Liver (tissue), 9 donors: ENCODE results near the gene CLCNKB. TPM values are rescaled to one million over a fixed set of nuclear protein-coding genes. Genes with fewer than 3 reads are reported as not detected.

ENCODE experiments used
- DNase-seq: peaks from one replicate; pipeline ENCODE4 v3.0.0-alpha.2; 2017; ENCODE audit warnings: low spot score
- H3K27ac ChIP-seq, 2 donors: one replicate each; pipeline ENCODE4 v1.7.0; 2013; ENCODE audit warnings: inconsistent platforms in 2 of 2, low read length in 2 of 2, control low read depth in 1 of 2, low read depth in 1 of 2, mild to moderate bottlenecking in 1 of 2
- H3K27me3 ChIP-seq, 4 donors: one replicate each; pipeline versions ENCODE4 v1.6.1 to v1.7.0; 2013; ENCODE audit warnings: low read length in 3 of 4, inconsistent platforms in 1 of 4, mild to moderate bottlenecking in 1 of 4, moderate library complexity in 1 of 4; ENCODE audit not compliant: control insufficient read depth in 4 of 4, insufficient read depth in 4 of 4
- H3K36me3 ChIP-seq, 4 donors: one replicate each; pipeline versions ENCODE4 v1.6.1 to v1.7.0; 2013; ENCODE audit warnings: low read length in 3 of 4, mild to moderate bottlenecking in 3 of 4, low read depth in 1 of 4, moderate library complexity in 1 of 4; ENCODE audit not compliant: control insufficient read depth in 4 of 4, insufficient read depth in 3 of 4
- H3K4me1 ChIP-seq, 4 donors: one replicate each; pipeline versions ENCODE4 v1.6.1 to v1.7.0; 2013; ENCODE audit warnings: low read length in 3 of 4, mild to moderate bottlenecking in 3 of 4, moderate library complexity in 1 of 4; ENCODE audit not compliant: control insufficient read depth in 4 of 4, insufficient read depth in 4 of 4
- H3K4me3 ChIP-seq, 3 donors: one replicate each; pipeline versions ENCODE4 v1.6.1 to v1.7.0; 2013; ENCODE audit warnings: low read length in 3 of 3, control low read depth in 1 of 3, low read depth in 1 of 3, mild to moderate bottlenecking in 1 of 3
- H3K9ac ChIP-seq, 2 donors: one replicate each; pipeline ENCODE4 v1.7.0; 2013; ENCODE audit warnings: low read length in 2 of 2, mild to moderate bottlenecking in 2 of 2, moderate library complexity in 2 of 2, control low read depth in 1 of 2, low read depth in 1 of 2
- H3K9me3 ChIP-seq, 4 donors: one replicate each; pipeline versions ENCODE4 v1.6.1 to v1.7.0; 2013; ENCODE audit warnings: low read length in 3 of 4; ENCODE audit not compliant: control insufficient read depth in 4 of 4
- EGR1 ChIP-seq, 2 donors: IDR thresholded peaks; 2 replicates each; pipeline ENCODE4 v1.6.1; 2016 to 2018; ENCODE audit warnings: antibody characterized with exemption in 2 of 2, low read depth in 2 of 2
- FOXA1 ChIP-seq: IDR thresholded peaks from 2 replicates; pipeline ENCODE4 v1.6.1; 2016; ENCODE audit warnings: antibody characterized with exemption
- FOXA2 ChIP-seq: IDR thresholded peaks from 2 replicates; pipeline ENCODE4 v1.6.1; 2016; ENCODE audit warnings: antibody characterized with exemption
- HNF4A ChIP-seq, 2 donors: conservative IDR thresholded peaks; 2 replicates each; pipeline ENCODE4 v1.6.1; 2016; ENCODE audit warnings: antibody characterized with exemption in 2 of 2, mild to moderate bottlenecking in 2 of 2
- HNF4G ChIP-seq: IDR thresholded peaks from 2 replicates; pipeline ENCODE4 v1.6.1; 2016; ENCODE audit warnings: antibody characterized with exemption
- NR2F2 ChIP-seq: IDR thresholded peaks from 2 replicates; pipeline ENCODE4 v1.6.1; 2016; ENCODE audit warnings: antibody characterized with exemption
- RAD21 ChIP-seq, 2 donors: IDR thresholded peaks; 2 replicates each; pipeline ENCODE4 v1.6.1; 2016; ENCODE audit warnings: antibody characterized with exemption in 2 of 2, mild to moderate bottlenecking in 2 of 2
- RXRA ChIP-seq, 2 donors: IDR thresholded peaks; 2 replicates each; pipeline ENCODE4 v1.6.1; 2017 to 2018; ENCODE audit warnings: antibody characterized with exemption in 2 of 2, mild to moderate bottlenecking in 1 of 2
- SP1 ChIP-seq: IDR thresholded peaks from 2 replicates; pipeline ENCODE4 v1.6.1; 2018; ENCODE audit warnings: antibody characterized with exemption, mild to moderate bottlenecking
- TAF1 ChIP-seq: conservative IDR thresholded peaks from 2 replicates; pipeline ENCODE4 v1.6.1; 2016; ENCODE audit warnings: antibody characterized with exemption, mild to moderate bottlenecking
- YY1 ChIP-seq: IDR thresholded peaks from 2 replicates; pipeline ENCODE4 v1.6.1; 2016; ENCODE audit warnings: antibody characterized with exemption, mild to moderate bottlenecking
- WGBS: extraction: QIAGEN DNeasy Blood & Tissue Kit; methylation state at CpG from one replicate; pipeline ENCODE4 v1.1.7; 2013; 5-methylcytosine and 5-hydroxymethylcytosine counted together
- polyA plus RNA-seq, 2 donors: library from polyadenylated mRNA; stranded (reverse) in 1 of 2; unstranded in 1 of 2; fragments of 200-250 nt in 1 of 2; fragments of >200 nt in 1 of 2; fragmentation: Nextera tagmentation in 1 of 2; extraction: Ambion mirVana in 1 of 2; gene quantifications; one replicate each; pipeline versions ENCODE4 v1.2.1 to v1.2.3, GENCODE V29; 2013 to 2015
- total RNA-seq, 2 donors: library from RNA; depleted of rRNA; stranded (reverse); fragments of >200 nt; gene quantifications; one replicate each; pipeline ENCODE4 v1.2.3, GENCODE V29; 2014
- TF ChIP-seq, protein P1 (sequence below): fragments of 150-350 bp; IDR thresholded peaks from 2 replicates; pipeline ENCODE4 v1.5.1; 2017; ENCODE audit warnings: improper control_type of control experiment, low read depth, low read length; ENCODE audit not compliant: missing input control
- TF ChIP-seq, protein P2 (sequence below): IDR thresholded peaks from 2 replicates; pipeline ENCODE4 v1.6.1; 2016; ENCODE audit warnings: antibody characterized with exemption
- TF ChIP-seq, protein P3 (sequence below): IDR thresholded peaks from 2 replicates; pipeline ENCODE4 v1.6.1; 2016; ENCODE audit warnings: antibody characterized with exemption
- TF ChIP-seq, protein P4 (sequence below): IDR thresholded peaks from 2 replicates; pipeline ENCODE4 v1.6.1; 2016; ENCODE audit warnings: antibody characterized with exemption, mild to moderate bottlenecking
- donor health status: healthy.
- donor health status: healthy.
- donor health status: healthy.
- donor health status: healthy.
- donor health status: healthy.

The CLCNKB gene
- total and polyA plus RNA-seq, 4 donors = not detected

DNA sequence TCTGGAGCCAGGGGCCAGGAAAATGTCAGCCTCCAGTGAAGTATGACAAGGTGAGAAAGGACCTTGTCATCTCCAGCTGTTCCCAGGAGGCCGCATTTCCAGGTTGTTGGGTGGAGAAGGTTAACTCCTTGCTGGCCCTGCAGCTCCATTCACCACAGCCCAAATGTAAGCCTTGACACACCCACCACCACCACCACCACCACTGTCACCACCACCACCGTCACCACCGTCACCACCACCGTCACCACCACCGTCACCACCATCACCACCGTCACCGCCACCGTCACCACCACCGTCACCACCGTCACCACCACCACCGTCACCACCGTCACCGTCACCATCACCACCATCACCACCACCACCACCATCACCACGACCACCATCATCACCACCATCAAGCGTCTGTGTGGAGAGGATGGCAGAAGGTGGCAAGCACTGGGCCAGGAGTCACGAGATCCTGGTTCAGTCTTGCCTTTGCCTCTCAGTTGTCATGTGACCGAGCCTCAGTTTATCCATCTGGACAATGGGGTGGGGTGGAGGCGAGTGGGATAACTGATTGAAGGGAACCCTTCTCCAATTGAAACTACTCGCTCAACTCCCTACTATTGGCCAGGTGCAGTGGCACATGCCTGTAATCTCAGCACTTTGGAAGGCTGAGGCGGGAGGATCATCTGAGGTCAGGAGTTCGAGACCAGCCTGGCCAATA is 51.0 kb downstream of the CLCNKB start:
- Histone ChIP-seq H3K27ac (no peak overlapping the region), H3K27me3 (no peaks in the 10 kb centered on the region), H3K4me1 (peaks cover 0 to 7% (median 3%) of the 10 kb centered on the region in 4 donors), H3K36me3 (no peaks in the 10 kb centered on the region), H3K4me3 (no peak overlapping the region), H3K9ac (no peak overlapping the region), H3K9me3 (no peaks in the 10 kb centered on the region)
- DNase-seq = no peak
- TF ChIP-seq, protein P1, sequence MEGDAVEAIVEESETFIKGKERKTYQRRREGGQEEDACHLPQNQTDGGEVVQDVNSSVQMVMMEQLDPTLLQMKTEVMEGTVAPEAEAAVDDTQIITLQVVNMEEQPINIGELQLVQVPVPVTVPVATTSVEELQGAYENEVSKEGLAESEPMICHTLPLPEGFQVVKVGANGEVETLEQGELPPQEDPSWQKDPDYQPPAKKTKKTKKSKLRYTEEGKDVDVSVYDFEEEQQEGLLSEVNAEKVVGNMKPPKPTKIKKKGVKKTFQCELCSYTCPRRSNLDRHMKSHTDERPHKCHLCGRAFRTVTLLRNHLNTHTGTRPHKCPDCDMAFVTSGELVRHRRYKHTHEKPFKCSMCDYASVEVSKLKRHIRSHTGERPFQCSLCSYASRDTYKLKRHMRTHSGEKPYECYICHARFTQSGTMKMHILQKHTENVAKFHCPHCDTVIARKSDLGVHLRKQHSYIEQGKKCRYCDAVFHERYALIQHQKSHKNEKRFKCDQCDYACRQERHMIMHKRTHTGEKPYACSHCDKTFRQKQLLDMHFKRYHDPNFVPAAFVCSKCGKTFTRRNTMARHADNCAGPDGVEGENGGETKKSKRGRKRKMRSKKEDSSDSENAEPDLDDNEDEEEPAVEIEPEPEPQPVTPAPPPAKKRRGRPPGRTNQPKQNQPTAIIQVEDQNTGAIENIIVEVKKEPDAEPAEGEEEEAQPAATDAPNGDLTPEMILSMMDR = no peak
- TF ChIP-seq YY1 (no peak), EGR1 (IDR thresholded peaks at IDR 0.05; ENCODE audit: low read depth in 2 of 2) (no peak), NR2F2 (no peak), RXRA (IDR thresholded peaks at IDR 0.05) (no peak), HNF4G (no peak), FOXA2 (no peak), TAF1 (no peak), FOXA1 (no peak), RAD21 (IDR thresholded peaks at IDR 0.05) (no peak), SP1 (no peak)
- TF ChIP-seq, protein P2, sequence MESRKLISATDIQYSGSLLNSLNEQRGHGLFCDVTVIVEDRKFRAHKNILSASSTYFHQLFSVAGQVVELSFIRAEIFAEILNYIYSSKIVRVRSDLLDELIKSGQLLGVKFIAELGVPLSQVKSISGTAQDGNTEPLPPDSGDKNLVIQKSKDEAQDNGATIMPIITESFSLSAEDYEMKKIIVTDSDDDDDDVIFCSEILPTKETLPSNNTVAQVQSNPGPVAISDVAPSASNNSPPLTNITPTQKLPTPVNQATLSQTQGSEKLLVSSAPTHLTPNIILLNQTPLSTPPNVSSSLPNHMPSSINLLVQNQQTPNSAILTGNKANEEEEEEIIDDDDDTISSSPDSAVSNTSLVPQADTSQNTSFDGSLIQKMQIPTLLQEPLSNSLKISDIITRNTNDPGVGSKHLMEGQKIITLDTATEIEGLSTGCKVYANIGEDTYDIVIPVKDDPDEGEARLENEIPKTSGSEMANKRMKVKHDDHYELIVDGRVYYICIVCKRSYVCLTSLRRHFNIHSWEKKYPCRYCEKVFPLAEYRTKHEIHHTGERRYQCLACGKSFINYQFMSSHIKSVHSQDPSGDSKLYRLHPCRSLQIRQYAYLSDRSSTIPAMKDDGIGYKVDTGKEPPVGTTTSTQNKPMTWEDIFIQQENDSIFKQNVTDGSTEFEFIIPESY = no peak
- TF ChIP-seq, protein P3, sequence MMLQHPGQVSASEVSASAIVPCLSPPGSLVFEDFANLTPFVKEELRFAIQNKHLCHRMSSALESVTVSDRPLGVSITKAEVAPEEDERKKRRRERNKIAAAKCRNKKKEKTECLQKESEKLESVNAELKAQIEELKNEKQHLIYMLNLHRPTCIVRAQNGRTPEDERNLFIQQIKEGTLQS = no peak
- 93% methylated on average over 21 of the region's 21 CpGs for WGBS

DNA sequence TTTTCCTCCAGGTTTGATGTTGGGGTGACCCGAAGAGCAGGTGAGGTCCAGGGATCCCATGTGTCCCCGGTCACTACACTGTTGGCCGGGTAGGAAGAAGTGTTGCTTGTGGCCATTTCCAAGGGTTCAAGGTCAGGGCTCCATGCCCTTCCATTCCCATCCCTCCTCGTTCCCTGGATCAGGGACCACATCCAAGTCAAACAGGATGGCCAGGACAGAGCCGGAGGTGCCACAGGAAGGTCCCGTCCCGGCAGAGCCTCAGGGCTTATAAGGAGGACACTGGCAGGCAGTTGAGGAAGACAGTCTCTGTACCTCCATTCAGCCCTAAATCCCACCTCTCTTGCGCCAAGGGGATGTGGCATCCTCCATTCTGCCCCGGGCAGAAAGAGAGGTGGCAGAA is 51.9 kb downstream of the CLCNKB start:
- H3K27ac ChIP-seq = no peak overlapping the region
- no peaks in the 10 kb centered on the region for H3K27me3 ChIP-seq
- DNase-seq = no peak
- H3K4me3 ChIP-seq = no peak overlapping the region
- TF ChIP-seq SP1 = peak; percentile 14
- TF ChIP-seq, protein P1 = no peak
- peak in 1 of 2 donors; percentile 65 for TF ChIP-seq RXRA (IDR thresholded peaks at IDR 0.05)
- TF ChIP-seq HNF4G = no peak
- TF ChIP-seq FOXA2 = no peak
- TF ChIP-seq TAF1 = no peak
- peak; percentile 24 for TF ChIP-seq NR2F2
- TF ChIP-seq, protein P4, sequence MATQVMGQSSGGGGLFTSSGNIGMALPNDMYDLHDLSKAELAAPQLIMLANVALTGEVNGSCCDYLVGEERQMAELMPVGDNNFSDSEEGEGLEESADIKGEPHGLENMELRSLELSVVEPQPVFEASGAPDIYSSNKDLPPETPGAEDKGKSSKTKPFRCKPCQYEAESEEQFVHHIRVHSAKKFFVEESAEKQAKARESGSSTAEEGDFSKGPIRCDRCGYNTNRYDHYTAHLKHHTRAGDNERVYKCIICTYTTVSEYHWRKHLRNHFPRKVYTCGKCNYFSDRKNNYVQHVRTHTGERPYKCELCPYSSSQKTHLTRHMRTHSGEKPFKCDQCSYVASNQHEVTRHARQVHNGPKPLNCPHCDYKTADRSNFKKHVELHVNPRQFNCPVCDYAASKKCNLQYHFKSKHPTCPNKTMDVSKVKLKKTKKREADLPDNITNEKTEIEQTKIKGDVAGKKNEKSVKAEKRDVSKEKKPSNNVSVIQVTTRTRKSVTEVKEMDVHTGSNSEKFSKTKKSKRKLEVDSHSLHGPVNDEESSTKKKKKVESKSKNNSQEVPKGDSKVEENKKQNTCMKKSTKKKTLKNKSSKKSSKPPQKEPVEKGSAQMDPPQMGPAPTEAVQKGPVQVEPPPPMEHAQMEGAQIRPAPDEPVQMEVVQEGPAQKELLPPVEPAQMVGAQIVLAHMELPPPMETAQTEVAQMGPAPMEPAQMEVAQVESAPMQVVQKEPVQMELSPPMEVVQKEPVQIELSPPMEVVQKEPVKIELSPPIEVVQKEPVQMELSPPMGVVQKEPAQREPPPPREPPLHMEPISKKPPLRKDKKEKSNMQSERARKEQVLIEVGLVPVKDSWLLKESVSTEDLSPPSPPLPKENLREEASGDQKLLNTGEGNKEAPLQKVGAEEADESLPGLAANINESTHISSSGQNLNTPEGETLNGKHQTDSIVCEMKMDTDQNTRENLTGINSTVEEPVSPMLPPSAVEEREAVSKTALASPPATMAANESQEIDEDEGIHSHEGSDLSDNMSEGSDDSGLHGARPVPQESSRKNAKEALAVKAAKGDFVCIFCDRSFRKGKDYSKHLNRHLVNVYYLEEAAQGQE = no peak
- TF ChIP-seq HNF4A (conservative IDR thresholded peaks at IDR 0.05) = no peak
- 44% methylated on average over 9 of the region's 9 CpGs for WGBS
- no peaks in the 10 kb centered on the region for H3K9me3 ChIP-seq
- H3K9ac ChIP-seq = no peak overlapping the region
- H3K4me1 ChIP-seq = peaks cover 0 to 7% (median 3%) of the 10 kb centered on the region in 4 donors
- H3K36me3 ChIP-seq = no peaks in the 10 kb centered on the region
